ENCODE data around the gene SLC12A1. TPM values are rescaled to one million over a fixed set of nuclear protein-coding genes. Genes with fewer than 3 reads are reported as not detected.

SLC12A1 gene
- polyA plus RNA-seq, 1 of the 3 experiments (the other 2 are of a cell fraction) = not detected

DNA sequence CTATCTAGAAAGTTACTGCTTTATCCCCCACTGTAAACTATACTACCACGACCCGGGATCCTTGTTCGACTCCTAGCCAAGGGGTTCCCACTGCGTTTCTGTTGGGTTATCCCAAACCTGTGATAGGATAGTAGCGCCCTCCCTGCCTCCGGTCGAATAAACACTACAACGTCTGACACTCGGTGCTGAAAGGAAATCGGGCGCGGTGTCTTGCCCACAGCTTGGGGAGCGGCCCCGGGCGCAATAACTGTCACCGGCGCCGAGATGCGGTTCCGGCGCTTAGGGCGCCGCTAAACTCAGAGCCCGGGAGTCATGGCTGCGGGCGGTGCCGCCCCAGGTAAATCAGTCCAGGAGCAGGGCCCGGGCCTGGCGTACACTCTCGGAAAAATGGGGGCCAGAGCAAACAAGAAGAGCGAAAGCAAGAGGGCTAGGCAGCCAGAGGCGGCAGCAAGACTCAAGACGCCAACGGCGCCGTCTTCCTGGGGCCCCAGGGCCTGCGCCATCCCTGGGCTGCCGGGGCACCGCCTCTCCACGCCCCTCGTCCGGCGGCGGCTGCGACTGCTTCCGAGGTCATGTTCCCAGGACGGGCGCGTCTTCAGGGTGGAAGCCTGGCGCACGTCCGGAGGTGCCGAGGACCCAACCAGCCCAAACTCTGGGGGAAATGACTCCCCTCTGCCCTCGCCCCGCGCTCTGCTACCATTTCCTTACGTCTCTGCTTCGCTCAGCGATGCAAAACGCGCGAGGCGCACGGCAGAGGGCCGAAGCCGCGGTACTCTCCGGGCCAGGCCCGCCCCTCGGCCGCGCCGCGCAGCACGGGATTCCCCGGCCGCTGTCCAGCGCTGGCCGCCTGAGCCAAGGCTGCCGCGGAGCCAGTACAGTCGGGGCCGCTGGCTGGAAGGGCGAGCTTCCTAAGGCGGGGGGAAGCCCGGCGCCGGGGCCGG lies 125.0 kb downstream of the SLC12A1 start, which contains the start of gene DUT:
DUT (plus strand) TSS at position 575 of the 941 bp plus-strand sequence; CDS start at position 662, 87 bp downstream.
- ChIA-PET POLR2A (no interaction called here), CTCF (interaction anchor here (0.8 to 3.7 kb wide), 2 partner anchors 21 to 191 kb away, joined by 4 to 19 read pairs; no protein-coding TSS in a partner anchor)
- no peaks in the 10 kb centered on the region for H3K9me2 ChIP-seq
- H3K27me3 ChIP-seq (ENCODE audit: insufficient read depth) = no peaks in the 10 kb centered on the region
- H3K79me2 ChIP-seq (ENCODE audit: insufficient read depth) = peaks cover 35% of the 10 kb centered on the region
- H3K4me1 ChIP-seq (ENCODE audit: control insufficient read depth in 1 of 2, insufficient read depth in 2 of 2, low read depth in 1 of 2, low read length in 1 of 2) = peaks cover 7 to 17% of the 10 kb centered on the region in 2 experiments; a peak in 3 of 4 replicates
- H3K27ac ChIP-seq (ENCODE audit: low read depth in 2 of 2, low read length in 1 of 2) = peak within 1 kb of the TSS; percentile 86 to 94
- peaks cover 7% of the 10 kb centered on the region; the same call in 1 of the 2 replicates for H4K20me1 ChIP-seq (ENCODE audit: insufficient read depth)
- peak within 1 kb of the TSS; percentile 99 for H3K4me2 ChIP-seq
- peaks cover 24 to 32% of the 10 kb centered on the region in 2 experiments for H3K36me3 ChIP-seq (replicated peaks in 1 of 2; ENCODE audit: control insufficient read depth in 1 of 2, insufficient read depth in 2 of 2, low read length in 1 of 2)
- H3K9me3 ChIP-seq = no peaks in the 10 kb centered on the region
- H3K4me3 ChIP-seq (ENCODE audit: low read depth in 2 of 2, low read length in 1 of 2) = peak within 1 kb of the TSS; percentile 77 to 95
- peak within 1 kb of the TSS; percentile 92 for H3K9ac ChIP-seq
- peak within 1 kb of the TSS; percentile 64 for H2AFZ ChIP-seq (ENCODE audit: low read depth)
- peaks cover 16% of the 10 kb centered on the region for H3F3A ChIP-seq (replicated peaks; ENCODE audit: insufficient read depth)
- WGBS (ENCODE audit: low lambda C conversion rate) = under 1% methylated on average over 44 of the region's 89 CpGs
- peak; percentile 87 for DNase-seq
- TF ChIP-seq, protein P1, sequence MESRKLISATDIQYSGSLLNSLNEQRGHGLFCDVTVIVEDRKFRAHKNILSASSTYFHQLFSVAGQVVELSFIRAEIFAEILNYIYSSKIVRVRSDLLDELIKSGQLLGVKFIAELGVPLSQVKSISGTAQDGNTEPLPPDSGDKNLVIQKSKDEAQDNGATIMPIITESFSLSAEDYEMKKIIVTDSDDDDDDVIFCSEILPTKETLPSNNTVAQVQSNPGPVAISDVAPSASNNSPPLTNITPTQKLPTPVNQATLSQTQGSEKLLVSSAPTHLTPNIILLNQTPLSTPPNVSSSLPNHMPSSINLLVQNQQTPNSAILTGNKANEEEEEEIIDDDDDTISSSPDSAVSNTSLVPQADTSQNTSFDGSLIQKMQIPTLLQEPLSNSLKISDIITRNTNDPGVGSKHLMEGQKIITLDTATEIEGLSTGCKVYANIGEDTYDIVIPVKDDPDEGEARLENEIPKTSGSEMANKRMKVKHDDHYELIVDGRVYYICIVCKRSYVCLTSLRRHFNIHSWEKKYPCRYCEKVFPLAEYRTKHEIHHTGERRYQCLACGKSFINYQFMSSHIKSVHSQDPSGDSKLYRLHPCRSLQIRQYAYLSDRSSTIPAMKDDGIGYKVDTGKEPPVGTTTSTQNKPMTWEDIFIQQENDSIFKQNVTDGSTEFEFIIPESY (IDR thresholded peaks at IDR 0.05; ENCODE audit: borderline replicate concordance, low read depth) = no peak
- TF ChIP-seq, protein P2, sequence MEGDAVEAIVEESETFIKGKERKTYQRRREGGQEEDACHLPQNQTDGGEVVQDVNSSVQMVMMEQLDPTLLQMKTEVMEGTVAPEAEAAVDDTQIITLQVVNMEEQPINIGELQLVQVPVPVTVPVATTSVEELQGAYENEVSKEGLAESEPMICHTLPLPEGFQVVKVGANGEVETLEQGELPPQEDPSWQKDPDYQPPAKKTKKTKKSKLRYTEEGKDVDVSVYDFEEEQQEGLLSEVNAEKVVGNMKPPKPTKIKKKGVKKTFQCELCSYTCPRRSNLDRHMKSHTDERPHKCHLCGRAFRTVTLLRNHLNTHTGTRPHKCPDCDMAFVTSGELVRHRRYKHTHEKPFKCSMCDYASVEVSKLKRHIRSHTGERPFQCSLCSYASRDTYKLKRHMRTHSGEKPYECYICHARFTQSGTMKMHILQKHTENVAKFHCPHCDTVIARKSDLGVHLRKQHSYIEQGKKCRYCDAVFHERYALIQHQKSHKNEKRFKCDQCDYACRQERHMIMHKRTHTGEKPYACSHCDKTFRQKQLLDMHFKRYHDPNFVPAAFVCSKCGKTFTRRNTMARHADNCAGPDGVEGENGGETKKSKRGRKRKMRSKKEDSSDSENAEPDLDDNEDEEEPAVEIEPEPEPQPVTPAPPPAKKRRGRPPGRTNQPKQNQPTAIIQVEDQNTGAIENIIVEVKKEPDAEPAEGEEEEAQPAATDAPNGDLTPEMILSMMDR (IDR thresholded peaks at IDR 0.05) = 0 out of 2 replicates have a peak, but pooled peaks have one; percentile 15
- TF ChIP-seq, protein P3, sequence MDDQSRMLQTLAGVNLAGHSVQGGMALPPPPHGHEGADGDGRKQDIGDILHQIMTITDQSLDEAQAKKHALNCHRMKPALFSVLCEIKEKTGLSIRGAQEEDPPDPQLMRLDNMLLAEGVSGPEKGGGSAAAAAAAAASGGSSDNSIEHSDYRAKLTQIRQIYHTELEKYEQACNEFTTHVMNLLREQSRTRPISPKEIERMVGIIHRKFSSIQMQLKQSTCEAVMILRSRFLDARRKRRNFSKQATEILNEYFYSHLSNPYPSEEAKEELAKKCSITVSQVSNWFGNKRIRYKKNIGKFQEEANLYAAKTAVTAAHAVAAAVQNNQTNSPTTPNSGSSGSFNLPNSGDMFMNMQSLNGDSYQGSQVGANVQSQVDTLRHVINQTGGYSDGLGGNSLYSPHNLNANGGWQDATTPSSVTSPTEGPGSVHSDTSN (IDR thresholded peaks at IDR 0.05) = no peak
- TF ChIP-seq RAD21 (IDR thresholded peaks at IDR 0.05; ENCODE audit: low read length) (no peak), TAF1 (IDR thresholded peaks at IDR 0.05; ENCODE audit: borderline replicate concordance, low read depth, low read length) (peak; percentile 72), SIN3A (IDR thresholded peaks at IDR 0.05; ENCODE audit: borderline replicate concordance, low read depth, low read length) (peak; percentile 51), RCOR1 (IDR thresholded peaks at IDR 0.05; ENCODE audit: low read length) (no peak), CHD2 (IDR thresholded peaks at IDR 0.05; ENCODE audit: low read length, partially characterized antibody) (no peak), ELF1 (IDR thresholded peaks at IDR 0.05) (no peak; the same call in 1 of the 2 replicates), JUND (IDR thresholded peaks at IDR 0.05) (no peak), FOSL2 (IDR thresholded peaks at IDR 0.05; ENCODE audit: borderline replicate concordance, low read depth) (no peak), GABPA (IDR thresholded peaks at IDR 0.05; ENCODE audit: low read depth) (peak; percentile 88), RXRA (IDR thresholded peaks at IDR 0.05; ENCODE audit: borderline replicate concordance, low read depth) (no peak), TEAD4 (IDR thresholded peaks at IDR 0.05; ENCODE audit: borderline replicate concordance, insufficient read depth) (0 out of 2 replicates have a peak, but pooled peaks have one; percentile 4), EP300 (IDR thresholded peaks at IDR 0.05; ENCODE audit: borderline replicate concordance in 1 of 2, low read depth in 1 of 2, low read length in 1 of 2) (0 out of 4 replicates have a peak, but pooled peaks of 1 of the 2 experiments have one; percentile 1), GATA2 (CRISPR knock-in tag; IDR thresholded peaks at IDR 0.05) (no peak)
- TF ChIP-seq, protein P4, sequence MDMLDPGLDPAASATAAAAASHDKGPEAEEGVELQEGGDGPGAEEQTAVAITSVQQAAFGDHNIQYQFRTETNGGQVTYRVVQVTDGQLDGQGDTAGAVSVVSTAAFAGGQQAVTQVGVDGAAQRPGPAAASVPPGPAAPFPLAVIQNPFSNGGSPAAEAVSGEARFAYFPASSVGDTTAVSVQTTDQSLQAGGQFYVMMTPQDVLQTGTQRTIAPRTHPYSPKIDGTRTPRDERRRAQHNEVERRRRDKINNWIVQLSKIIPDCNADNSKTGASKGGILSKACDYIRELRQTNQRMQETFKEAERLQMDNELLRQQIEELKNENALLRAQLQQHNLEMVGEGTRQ (IDR thresholded peaks at IDR 0.05; ENCODE audit: borderline replicate concordance, low read depth, low read length) = no peak
- TF ChIP-seq, protein P5, sequence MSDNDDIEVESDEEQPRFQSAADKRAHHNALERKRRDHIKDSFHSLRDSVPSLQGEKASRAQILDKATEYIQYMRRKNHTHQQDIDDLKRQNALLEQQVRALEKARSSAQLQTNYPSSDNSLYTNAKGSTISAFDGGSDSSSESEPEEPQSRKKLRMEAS (IDR thresholded peaks at IDR 0.05; ENCODE audit: low read depth) = peak; percentile 67
- TF ChIP-seq, protein P6, sequence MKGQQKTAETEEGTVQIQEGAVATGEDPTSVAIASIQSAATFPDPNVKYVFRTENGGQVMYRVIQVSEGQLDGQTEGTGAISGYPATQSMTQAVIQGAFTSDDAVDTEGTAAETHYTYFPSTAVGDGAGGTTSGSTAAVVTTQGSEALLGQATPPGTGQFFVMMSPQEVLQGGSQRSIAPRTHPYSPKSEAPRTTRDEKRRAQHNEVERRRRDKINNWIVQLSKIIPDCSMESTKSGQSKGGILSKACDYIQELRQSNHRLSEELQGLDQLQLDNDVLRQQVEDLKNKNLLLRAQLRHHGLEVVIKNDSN (IDR thresholded peaks at IDR 0.05; ENCODE audit: borderline replicate concordance, low read depth) = no peak
- TF ChIP-seq, protein P7, sequence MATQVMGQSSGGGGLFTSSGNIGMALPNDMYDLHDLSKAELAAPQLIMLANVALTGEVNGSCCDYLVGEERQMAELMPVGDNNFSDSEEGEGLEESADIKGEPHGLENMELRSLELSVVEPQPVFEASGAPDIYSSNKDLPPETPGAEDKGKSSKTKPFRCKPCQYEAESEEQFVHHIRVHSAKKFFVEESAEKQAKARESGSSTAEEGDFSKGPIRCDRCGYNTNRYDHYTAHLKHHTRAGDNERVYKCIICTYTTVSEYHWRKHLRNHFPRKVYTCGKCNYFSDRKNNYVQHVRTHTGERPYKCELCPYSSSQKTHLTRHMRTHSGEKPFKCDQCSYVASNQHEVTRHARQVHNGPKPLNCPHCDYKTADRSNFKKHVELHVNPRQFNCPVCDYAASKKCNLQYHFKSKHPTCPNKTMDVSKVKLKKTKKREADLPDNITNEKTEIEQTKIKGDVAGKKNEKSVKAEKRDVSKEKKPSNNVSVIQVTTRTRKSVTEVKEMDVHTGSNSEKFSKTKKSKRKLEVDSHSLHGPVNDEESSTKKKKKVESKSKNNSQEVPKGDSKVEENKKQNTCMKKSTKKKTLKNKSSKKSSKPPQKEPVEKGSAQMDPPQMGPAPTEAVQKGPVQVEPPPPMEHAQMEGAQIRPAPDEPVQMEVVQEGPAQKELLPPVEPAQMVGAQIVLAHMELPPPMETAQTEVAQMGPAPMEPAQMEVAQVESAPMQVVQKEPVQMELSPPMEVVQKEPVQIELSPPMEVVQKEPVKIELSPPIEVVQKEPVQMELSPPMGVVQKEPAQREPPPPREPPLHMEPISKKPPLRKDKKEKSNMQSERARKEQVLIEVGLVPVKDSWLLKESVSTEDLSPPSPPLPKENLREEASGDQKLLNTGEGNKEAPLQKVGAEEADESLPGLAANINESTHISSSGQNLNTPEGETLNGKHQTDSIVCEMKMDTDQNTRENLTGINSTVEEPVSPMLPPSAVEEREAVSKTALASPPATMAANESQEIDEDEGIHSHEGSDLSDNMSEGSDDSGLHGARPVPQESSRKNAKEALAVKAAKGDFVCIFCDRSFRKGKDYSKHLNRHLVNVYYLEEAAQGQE (IDR thresholded peaks at IDR 0.05; ENCODE audit: low read depth, low read length) = peak; percentile 95
